ENCODE measurements around the gene NXPE4.
"Not testable (repeated sequence)": the region's sequence is repeated elsewhere in the genome, so short reads cannot be mapped to it uniquely, and the experiment has no call there.

Gene NXPE4

DNA sequence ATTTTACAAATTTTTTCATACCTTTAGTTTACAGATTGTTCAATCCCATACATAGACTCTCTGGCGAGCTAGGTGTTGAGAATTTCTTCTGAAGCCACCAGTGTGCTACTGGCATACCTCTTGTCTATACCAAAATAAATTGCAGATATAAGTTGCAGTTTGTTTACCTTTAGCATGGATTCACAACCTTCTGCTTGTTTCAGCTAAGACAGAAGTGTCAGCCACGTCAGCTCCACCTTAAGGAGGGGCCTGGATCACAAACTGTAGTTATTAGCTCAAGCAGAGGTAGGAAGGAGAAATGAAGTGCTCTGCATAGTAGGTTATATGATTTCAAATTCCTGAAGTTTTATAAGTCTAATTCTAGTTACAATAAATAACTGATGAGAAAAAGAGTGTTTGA, at the start of gene NXPE4:
Gene NXPE4 (minus strand): TSS at position 216 of the 400 bp plus-strand sequence. CDS start 1,027 bp downstream, outside the sequence.
- no peak for TF ChIP-seq CTCF (IDR thresholded peaks at IDR 0.05; ENCODE audit: low read depth, low read length)
- no peak for DNase-seq (ENCODE audit: extremely low read depth, low read depth)

DNA sequence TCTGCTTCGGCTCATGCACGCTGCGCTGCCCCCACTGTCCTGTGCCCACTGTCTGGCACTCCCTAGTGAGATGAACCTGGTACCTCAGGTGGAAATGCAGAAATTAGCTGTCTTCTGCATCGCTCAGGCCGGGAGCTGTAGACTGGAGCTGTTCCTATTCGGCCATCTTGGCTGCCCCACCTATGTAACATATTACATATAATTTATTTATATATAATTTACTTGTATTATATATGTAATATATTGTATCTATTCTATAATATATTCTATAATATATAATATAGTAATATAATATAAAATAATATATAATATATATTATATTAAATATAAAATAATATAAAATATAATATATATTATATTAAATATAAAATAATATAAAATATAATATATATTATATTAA, 43.9 kb upstream of the NXPE4 start:
- DNase-seq (ENCODE audit: extremely low read depth, low read depth), result not testable (repeated sequence)

DNA sequence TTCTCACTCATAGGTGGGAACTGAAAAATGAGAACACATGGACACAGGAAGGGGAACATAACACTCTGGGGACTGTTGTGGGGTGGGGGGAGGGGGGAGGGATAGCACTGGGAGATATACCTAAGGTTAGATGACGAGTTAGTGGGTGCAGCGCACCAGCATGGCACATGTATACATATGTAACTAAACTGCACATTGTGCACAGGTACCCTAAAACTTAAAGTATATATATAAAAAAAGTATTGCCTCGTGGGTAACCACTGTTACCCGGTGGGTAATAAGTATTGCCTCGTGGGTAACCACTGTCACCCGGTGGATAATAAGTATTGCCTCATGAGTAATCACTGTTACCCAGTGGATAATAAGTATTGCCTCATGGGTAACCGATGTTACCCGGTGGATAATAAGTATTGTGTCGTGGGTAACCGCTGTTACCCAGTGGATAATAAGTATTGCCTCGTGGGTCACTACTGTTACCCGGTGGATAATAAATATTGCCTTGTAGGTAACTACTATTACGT, 35.9 kb upstream of the NXPE4 start:
- not testable (repeated sequence) for DNase-seq (ENCODE audit: extremely low read depth, low read depth)

- DNase-seq (ENCODE audit: extremely low read depth, low read depth), result no peak
- no peak for TF ChIP-seq CTCF (IDR thresholded peaks at IDR 0.05; ENCODE audit: low read depth, low read length)
Observed at GRCh38 chr11:114625294-114625693, 29.7 kb upstream of the NXPE4 start.

DNA sequence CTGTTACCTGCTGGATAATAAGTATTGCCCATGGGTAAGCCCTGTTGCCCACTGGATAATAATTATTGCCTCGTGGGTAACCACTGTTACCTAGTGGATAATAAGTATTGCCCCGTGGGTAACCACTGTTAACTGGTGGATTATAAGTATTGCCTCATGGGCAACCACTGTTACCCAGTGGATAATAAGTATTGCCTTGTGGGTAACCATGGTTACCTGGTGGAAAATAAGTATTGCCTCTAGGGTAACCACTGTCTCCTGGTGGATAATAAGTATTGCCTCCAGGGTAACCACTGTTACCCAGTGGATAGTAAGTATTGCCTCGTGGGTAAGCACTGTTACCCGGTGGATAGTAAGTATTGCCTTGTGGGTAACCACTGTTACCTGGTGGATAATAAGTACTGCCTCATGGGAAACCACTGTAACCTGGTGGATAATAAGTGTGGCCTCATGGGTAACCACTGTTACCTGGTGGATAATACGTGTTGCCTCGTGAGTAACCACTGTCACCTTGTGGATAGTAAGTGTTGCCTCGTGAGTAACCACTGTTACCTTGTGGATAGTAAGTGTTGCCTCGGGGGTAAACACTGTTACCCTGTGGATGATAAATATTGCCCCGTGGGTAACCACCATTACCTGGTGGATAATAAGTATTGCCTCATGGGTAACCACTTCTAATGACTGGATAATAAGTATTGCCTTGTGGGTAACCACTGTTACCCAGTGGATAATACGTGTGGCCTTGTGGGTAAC, 29.0 kb upstream of the NXPE4 start:
- DNase-seq (ENCODE audit: extremely low read depth, low read depth), result no peak
- TF ChIP-seq CTCF (IDR thresholded peaks at IDR 0.05; ENCODE audit: low read depth, low read length), result no peak

DNA sequence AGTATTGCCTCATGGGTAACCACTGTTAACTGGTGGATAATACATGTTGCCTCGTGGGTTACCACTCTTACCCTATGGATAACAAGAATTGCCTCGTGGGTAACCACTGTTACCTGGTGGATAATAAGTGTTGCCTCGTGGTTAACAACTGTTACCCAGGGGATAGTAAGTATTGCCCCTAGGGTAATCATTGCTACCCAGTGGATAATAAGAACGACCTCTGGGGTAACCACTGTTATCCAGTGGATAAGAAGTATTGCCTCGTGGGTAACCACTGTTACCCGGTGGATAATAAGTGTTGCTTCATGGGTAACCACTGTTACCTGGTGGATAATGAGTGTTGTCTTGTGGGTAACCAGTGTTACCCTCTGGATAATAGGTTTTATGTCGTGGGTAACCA, 28.1 kb upstream of the NXPE4 start:
- no peak for DNase-seq (ENCODE audit: extremely low read depth, low read depth)
- TF ChIP-seq CTCF (IDR thresholded peaks at IDR 0.05; ENCODE audit: low read depth, low read length), result no peak

GRCh38 chr11:114622858-114623257, 27.3 kb upstream of the NXPE4 start:
- no peak for TF ChIP-seq CTCF (IDR thresholded peaks at IDR 0.05; ENCODE audit: low read depth, low read length)
- DNase-seq (ENCODE audit: extremely low read depth, low read depth), result no peak

- no peak for TF ChIP-seq CTCF (IDR thresholded peaks at IDR 0.05; ENCODE audit: low read depth, low read length)
- DNase-seq (ENCODE audit: extremely low read depth, low read depth), result no peak
Observed at GRCh38 chr11:114621950-114622809, 26.6 kb upstream of the NXPE4 start.
